GM18951 (cell line): ENCODE results near the gene CCDC32.

Experiments used
- POLR2A ChIP-seq: IDR thresholded peaks from 4 replicates; pipeline ENCODE4 v1.6.1; 2011; ENCODE audit warnings: mild to moderate bottlenecking; ENCODE audit not compliant: insufficient read length, insufficient read depth; ENCODE audit errors: extremely low read depth
- in situ Hi-C: fragments of 300-500 bp; cut with MboI; formaldehyde crosslinking; loops from one replicate; pipeline ENCODE4 v1.12.0; 2022; ENCODE audit warnings: low sequenced_read_pairs, mixed read lengths, inconsistent platforms; ENCODE audit not compliant: unreplicated experiment

The CCDC32 gene

DNA sequence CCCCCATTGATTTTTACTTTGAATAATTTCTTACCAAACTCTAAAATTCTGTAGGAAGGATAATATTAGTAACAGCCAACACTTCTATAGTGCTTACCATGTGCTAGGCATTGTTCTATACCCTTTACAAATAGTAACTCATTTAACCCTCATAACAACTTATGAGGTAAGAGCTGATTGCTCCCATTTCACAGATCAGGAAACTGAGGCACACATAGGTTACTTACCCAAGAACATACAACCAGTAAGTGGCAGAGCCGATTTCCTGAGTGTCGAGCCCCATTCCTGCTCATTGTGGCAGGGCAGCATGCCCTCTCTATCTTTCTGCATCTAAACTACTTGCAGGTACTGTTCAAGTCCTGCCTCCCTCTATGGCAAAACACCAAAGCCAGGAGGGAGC lies 9.0 kb downstream of the CCDC32 start:
- no peak for TF ChIP-seq POLR2A
- in situ Hi-C loops = no loop called here

GRCh38 chr15:40554161-40554525 lies 10.7 kb downstream of the CCDC32 start:
- in situ Hi-C loops = no loop called here

DNA sequence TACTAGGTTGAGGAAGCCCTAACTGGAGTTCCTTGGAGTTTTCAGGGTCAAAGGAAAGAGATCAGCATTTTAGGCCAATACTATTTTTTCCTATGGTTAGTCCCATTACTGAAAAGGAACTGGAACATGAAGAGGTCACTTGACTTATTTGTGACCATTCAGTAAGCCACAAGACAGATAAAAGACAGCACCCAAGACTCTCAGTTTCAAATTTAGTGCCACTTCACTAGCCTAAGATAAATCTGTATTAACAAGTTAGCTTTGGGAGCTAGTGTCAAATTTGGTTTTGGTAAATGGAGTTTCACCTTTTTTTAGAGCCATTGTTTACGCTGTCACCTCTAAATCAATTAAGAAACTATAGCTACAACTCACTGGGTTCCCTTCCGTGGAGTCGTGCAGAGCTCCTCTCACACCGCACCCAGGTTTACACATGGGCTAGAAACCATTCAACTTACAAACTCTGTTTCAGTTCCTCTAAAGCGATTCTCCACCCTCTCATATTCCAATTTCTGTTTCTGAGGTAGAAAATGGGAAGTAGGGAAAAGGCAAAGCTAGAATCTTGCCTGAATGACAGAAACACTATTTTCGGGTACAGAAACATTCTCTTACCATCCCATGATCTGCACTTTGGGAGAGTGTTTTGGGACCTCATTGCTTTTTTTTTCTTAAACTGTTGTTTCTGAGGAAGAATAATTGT lies 14.4 kb downstream of the CCDC32 start:
- no peak for TF ChIP-seq POLR2A
- in situ Hi-C loops = no loop called here

More at GRCh38 chr15:40554161-40554525, 10.7 kb downstream of the CCDC32 start:
- no peak for TF ChIP-seq POLR2A

- no peak for TF ChIP-seq POLR2A
- in situ Hi-C loops = no loop called here
These were observed 14.9 kb downstream of the CCDC32 start for GRCh38 chr15:40549894-40550293.

- TF ChIP-seq POLR2A = no peak
- in situ Hi-C loops = no loop called here
These were observed 16.2 kb downstream of the CCDC32 start for GRCh38 chr15:40548610-40549009.

GRCh38 chr15:40545457-40545856 lies 19.4 kb downstream of the CCDC32 start:
- TF ChIP-seq POLR2A = no peak
- in situ Hi-C loops = no loop called here

DNA sequence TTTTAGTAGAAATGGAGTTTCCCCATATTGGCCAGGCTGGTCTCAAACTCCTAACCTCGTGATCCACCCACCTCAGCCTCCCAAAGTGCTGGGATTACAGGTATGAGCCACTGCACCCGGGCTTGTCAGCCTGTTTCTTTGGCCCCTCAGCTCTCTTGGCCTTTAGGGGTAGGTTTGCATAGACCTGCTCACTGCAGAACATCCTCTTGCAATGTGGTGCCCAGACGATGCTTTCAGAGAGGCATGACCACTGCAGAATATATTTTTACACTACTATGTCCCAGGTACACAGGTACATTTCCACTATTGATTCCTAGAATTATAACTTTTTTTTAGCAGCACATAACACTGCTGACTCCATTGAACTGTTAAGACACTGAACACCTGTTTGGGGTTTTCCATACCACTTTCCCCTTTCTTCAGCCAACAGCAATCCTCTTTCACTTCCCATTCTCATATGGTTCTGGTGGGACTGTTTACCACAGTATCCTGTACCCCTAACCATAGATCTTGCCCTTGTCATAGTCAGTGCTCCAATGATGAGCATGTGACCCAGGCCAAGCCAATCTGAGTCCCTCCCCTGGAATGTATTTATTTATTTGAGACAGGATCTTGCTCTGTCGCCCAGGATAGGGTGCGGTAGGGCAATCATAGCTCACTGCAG lies 21.1 kb downstream of the CCDC32 start:
- in situ Hi-C loops = no loop called here
- no peak for TF ChIP-seq POLR2A

- in situ Hi-C loops = no loop called here
- no peak for TF ChIP-seq POLR2A
These were observed 21.8 kb downstream of the CCDC32 start for GRCh38 chr15:40543082-40543481.

GRCh38 chr15:40538976-40539375 lies 25.9 kb downstream of the CCDC32 start:
- in situ Hi-C loops = no loop called here

DNA sequence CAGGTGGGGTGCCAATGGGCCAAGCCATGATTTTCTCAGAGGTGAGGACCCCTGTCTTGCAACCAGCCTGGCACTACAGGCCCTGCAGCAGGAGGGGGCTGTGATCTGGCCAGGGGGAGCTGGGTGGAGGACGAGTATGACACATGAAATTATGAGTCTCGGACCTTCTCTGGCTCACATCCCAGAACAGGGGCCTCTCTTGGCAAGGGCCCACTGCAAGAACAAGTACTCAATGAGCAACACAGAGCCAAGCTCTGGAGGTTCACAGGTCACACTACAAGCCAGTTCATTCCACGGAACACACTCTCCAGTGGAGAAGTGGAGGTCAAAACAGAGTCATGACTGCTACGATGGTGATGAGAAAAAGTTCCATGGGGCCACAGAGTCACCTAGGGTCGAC lies 28.3 kb downstream of the CCDC32 start:
- in situ Hi-C loops = no loop called here
- no peak for TF ChIP-seq POLR2A

More at GRCh38 chr15:40538976-40539375, 25.9 kb downstream of the CCDC32 start:
- TF ChIP-seq POLR2A = no peak

DNA sequence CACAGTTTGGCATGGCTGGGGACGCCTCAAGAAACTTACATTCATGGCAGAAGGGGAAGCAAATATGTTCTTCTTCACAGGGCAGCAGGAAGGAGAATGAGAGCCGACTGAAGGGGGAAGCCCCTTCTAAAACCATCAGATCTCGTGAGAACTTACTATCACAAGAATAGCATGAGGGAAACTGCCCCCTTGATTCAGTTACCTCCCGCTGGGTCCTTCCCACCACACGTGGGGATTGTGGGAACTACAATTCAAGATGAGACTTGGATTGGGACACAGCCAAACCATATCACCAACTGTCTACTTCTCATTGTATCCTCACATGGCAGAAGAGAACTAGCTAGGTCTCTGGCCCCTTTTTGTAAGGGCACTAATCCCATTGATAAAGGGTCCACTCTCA lies 30.5 kb downstream of the CCDC32 start:
- no peak for TF ChIP-seq POLR2A
- in situ Hi-C loops = no loop called here

DNA sequence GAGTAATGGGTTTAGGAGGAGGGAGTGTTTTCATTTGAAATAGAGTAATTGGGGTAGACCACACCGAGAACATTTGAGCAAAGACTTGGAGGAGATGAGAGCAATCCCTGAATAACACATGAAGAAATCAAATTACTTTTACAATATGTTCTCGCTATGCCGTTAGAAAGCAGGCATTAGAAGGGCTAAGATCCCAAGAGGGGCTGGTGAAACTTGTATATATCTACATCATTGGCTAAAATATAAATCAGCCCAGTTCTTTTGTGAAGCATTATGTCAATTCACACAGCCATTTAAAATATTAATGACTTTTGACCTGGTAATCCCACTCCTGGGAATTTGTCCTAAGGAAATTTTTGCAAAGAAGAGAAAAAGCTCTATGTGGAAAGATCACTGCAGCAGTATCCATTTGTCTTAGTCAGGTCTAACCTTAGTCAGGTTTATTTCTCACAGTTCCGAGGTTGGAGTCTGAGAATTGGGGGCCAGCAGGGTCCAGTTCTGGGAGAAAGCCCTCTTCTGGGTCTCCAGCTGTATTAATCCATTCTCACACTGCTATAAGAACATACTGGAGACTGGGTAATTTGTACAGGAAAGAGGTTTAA lies 31.0 kb downstream of the CCDC32 start:
- in situ Hi-C loops = no loop called here
- no peak for TF ChIP-seq POLR2A

- in situ Hi-C loops = no loop called here
- TF ChIP-seq POLR2A = no peak
These were observed 36.0 kb downstream of the CCDC32 start for GRCh38 chr15:40528801-40529200.

DNA sequence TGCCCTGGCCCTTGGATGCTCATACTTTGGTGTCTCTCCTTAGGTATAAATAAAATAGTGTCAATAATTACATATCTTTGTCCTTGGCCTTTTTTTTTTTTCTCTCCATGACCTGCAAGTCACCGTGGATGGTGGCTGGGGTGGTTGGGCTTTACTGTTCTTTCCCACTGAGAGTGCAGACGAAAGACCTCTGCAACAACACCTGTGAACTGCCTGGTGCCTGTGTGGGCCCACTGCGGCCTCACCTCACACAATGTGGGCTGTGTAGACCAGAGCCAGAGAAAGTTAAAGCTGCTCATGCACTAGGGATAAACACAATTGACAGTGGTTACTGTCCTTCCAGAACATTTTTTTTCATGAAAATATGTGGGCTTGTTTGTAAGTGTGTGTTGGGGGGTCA lies 39.0 kb downstream of the CCDC32 start:
- in situ Hi-C loops = no loop called here

DNA sequence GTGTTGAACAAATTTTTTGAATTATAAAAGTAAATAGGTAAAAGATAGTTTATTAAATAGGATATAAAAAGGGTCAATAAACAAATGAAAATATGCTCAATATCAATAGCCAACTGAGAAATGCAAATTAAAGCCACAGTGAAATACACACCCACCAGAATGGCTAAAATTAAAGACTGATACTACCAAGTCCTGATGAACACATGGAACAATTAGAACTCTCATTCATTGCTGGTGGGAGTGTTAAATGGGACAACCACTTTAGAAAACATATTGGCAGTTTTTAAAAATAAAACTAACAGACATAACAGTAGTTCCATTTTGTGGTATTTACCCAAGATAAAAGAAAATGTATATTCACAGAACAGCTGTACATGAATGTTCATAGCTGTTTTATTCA lies 41.2 kb downstream of the CCDC32 start:
- TF ChIP-seq POLR2A = no peak
- in situ Hi-C loops = no loop called here

More for the DNA sequence above, 39.0 kb downstream of the CCDC32 start:
- no peak for TF ChIP-seq POLR2A
